ENCODE results near the gene RSPO4.

The RSPO4 gene

DNA sequence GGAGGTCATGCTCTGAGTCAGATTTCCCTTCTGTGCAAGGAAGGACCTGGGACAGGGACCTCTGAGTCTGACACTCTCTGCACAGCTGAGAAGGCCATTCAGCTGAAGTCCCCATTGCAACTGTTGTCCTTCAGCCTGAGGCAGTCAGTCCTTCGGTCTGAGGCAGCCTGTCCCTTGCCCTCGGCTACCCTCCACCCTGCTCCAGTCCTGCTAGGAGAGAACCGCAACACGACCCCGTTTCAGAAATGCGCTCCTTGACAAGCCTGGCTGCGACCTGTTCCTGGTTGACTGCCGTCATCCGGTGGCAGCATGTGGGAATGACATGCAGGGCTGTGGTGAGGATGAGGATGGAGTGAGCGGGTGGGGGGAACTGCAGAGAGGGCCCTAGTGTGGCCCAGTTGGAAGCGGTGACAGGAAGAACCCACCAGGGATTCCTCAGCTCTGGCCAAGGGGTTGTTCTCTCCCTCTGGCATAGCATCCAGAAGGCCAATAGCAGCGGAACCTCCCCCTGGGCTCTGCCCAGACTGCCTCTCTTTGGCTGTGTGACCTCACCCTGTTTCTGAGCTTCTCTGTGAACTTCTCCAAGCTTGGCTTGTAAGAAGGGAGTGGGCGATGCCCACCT lies 45.7 kb downstream of the RSPO4 start:
- Histone ChIP-seq H3K27ac (ENCODE audit: low read length) (no peak overlapping the region), H3K9me3 (ENCODE audit: insufficient read depth, low read length, severe bottlenecking) (no peaks in the 10 kb centered on the region), H3K79me2 (ENCODE audit: insufficient read depth, low read length) (no peaks in the 10 kb centered on the region), H3K9ac (ENCODE audit: low read depth, low read length) (no peak overlapping the region), H3K4me2 (ENCODE audit: insufficient read depth, low read length) (no peak overlapping the region), H3K4me1 (ENCODE audit: insufficient read depth, low read length) (no peaks in the 10 kb centered on the region), H3K27me3 (ENCODE audit: insufficient read depth, low read length, poor library complexity) (no peaks in the 10 kb centered on the region), H4K20me1 (ENCODE audit: insufficient read depth, low read length) (no peaks in the 10 kb centered on the region), H3K36me3 (ENCODE audit: insufficient read depth, low read length) (no peaks in the 10 kb centered on the region), H3K4me3 (ENCODE audit: low read depth in 1 of 2, low read length in 2 of 2) (no peak overlapping the region), H2AFZ (ENCODE audit: low read depth, low read length) (no peak overlapping the region)
- TF ChIP-seq CTCF (IDR thresholded peaks at IDR 0.05; ENCODE audit: borderline replicate concordance, extremely low read depth, low read length, poor library complexity, severe bottlenecking) (peak; percentile 100), EZH2 (IDR thresholded peaks at IDR 0.05; ENCODE audit: borderline replicate concordance, low read depth, low read length, severe bottlenecking) (no peak)
- DNase-seq (peak; percentile 77), ATAC-seq (ENCODE audit: insufficient read depth, low read depth) (peak; percentile 95)

DNA sequence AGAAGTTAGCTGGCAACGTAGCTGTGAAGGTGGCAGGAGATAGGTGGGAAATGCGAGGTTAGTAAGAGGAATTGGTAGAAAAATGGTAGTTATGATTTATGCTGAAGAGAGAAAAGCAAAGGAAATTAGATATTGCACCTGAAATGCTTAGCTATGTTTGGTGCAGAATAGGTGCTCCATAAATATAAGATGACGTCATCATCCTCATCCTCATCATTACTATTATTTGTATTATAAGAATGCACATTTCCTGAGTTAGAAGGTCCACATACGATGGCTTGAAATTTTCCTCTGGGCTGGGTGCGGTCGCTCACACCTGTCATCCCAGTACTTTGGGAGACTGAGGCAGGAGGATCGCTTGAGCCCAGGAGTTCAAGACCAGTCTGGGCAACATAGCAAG lies 46.5 kb downstream of the RSPO4 start:
- Histone ChIP-seq H3K4me3 (ENCODE audit: low read depth in 1 of 2, low read length in 2 of 2) (no peak overlapping the region), H3K9me3 (ENCODE audit: insufficient read depth, low read length, severe bottlenecking) (no peaks in the 10 kb centered on the region), H3K27ac (ENCODE audit: low read length) (no peak overlapping the region), H3K4me2 (ENCODE audit: insufficient read depth, low read length) (no peak overlapping the region), H3K79me2 (ENCODE audit: insufficient read depth, low read length) (no peaks in the 10 kb centered on the region), H3K36me3 (ENCODE audit: insufficient read depth, low read length) (no peaks in the 10 kb centered on the region), H3K4me1 (ENCODE audit: insufficient read depth, low read length) (no peaks in the 10 kb centered on the region), H3K9ac (ENCODE audit: low read depth, low read length) (no peak overlapping the region), H3K27me3 (ENCODE audit: insufficient read depth, low read length, poor library complexity) (no peaks in the 10 kb centered on the region), H4K20me1 (ENCODE audit: insufficient read depth, low read length) (no peaks in the 10 kb centered on the region), H2AFZ (ENCODE audit: low read depth, low read length) (no peak overlapping the region)
- ATAC-seq (ENCODE audit: insufficient read depth, low read depth), result no peak
- TF ChIP-seq CTCF (IDR thresholded peaks at IDR 0.05; ENCODE audit: borderline replicate concordance, extremely low read depth, low read length, poor library complexity, severe bottlenecking), result no peak
- TF ChIP-seq EZH2 (IDR thresholded peaks at IDR 0.05; ENCODE audit: borderline replicate concordance, low read depth, low read length, severe bottlenecking), result no peak
- no peak for DNase-seq

DNA sequence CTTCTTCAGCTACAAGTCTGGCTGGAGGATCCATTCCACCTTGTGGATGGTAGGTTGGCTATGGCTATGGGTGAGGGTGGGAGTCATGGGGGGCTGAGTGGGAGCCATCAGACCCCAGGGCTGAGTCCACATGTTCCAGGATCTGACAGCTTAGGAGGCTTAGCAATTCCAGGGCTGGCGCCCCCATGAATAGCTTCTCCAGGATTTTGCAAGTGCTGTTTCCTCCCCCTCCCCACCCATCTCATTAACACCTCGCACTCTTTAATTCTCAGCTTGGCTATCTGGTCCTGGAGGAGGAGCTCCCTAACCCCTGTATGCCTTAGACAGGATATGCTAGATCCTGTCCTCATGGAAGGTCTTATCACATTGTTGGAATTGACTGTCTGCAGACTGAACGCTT lies 47.0 kb downstream of the RSPO4 start:
- Histone ChIP-seq H3K79me2 (ENCODE audit: insufficient read depth, low read length) (no peaks in the 10 kb centered on the region), H3K4me2 (ENCODE audit: insufficient read depth, low read length) (no peak overlapping the region), H3K9me3 (ENCODE audit: insufficient read depth, low read length, severe bottlenecking) (no peaks in the 10 kb centered on the region), H3K27me3 (ENCODE audit: insufficient read depth, low read length, poor library complexity) (no peaks in the 10 kb centered on the region), H3K4me1 (ENCODE audit: insufficient read depth, low read length) (no peaks in the 10 kb centered on the region), H4K20me1 (ENCODE audit: insufficient read depth, low read length) (no peaks in the 10 kb centered on the region), H3K27ac (ENCODE audit: low read length) (no peak overlapping the region), H3K9ac (ENCODE audit: low read depth, low read length) (no peak overlapping the region), H2AFZ (ENCODE audit: low read depth, low read length) (no peak overlapping the region), H3K4me3 (ENCODE audit: low read depth in 1 of 2, low read length in 2 of 2) (no peak overlapping the region), H3K36me3 (ENCODE audit: insufficient read depth, low read length) (no peaks in the 10 kb centered on the region)
- no peak for TF ChIP-seq EZH2 (IDR thresholded peaks at IDR 0.05; ENCODE audit: borderline replicate concordance, low read depth, low read length, severe bottlenecking)
- no peak for TF ChIP-seq CTCF (IDR thresholded peaks at IDR 0.05; ENCODE audit: borderline replicate concordance, extremely low read depth, low read length, poor library complexity, severe bottlenecking)
- DNase-seq (no peak), ATAC-seq (ENCODE audit: insufficient read depth, low read depth) (no peak)

Data from DND-41 (cell line).